ENCODE measurements around the gene SLCO2A1. TPM values are rescaled to one million over a fixed set of nuclear protein-coding genes. Genes with fewer than 3 reads are reported as not detected.
A peak's percentile ranks its signal among the peaks of the same experiment; 100 is the strongest.

SLCO2A1 gene
- polyA plus RNA-seq, 6 donors from 2014 or later, result not detected

GRCh38 chr3:134018850-134019249 lies 10.9 kb downstream of the SLCO2A1 start:
- H3K4me3 Mint-ChIP-seq, result no peak overlapping the region
- DNase-seq, result no peak
- no peak overlapping the region for H3K27ac Mint-ChIP-seq
- H3K9me3 Mint-ChIP-seq, result no peaks in the 10 kb centered on the region
- H3K27me3 Mint-ChIP-seq, result peaks cover 4 to 7% (median 6%) of the 10 kb centered on the region in 3 donors
- no peaks in the 10 kb centered on the region for H3K4me1 Mint-ChIP-seq
- ATAC-seq (ENCODE audit: low read depth in 2 of 2), result no peak
- no peaks in the 10 kb centered on the region for H3K36me3 Mint-ChIP-seq

GRCh38 chr3:134018406-134018805 lies 11.3 kb downstream of the SLCO2A1 start:
- no peak for ATAC-seq (ENCODE audit: low read depth in 2 of 2)
- Mint-ChIP-seq H3K4me3 (no peak overlapping the region), H3K4me1 (no peaks in the 10 kb centered on the region), H3K27me3 (peaks cover 4 to 7% (median 6%) of the 10 kb centered on the region in 3 donors), H3K9me3 (no peaks in the 10 kb centered on the region), H3K36me3 (no peaks in the 10 kb centered on the region), H3K27ac (no peak overlapping the region)
- DNase-seq, result no peak

GRCh38 chr3:134017490-134017889 lies 12.2 kb downstream of the SLCO2A1 start:
- H3K4me1 Mint-ChIP-seq, result no peaks in the 10 kb centered on the region
- H3K9me3 Mint-ChIP-seq, result no peaks in the 10 kb centered on the region
- peak overlapping the region in 1 of 8 donors; percentile 15 for H3K4me3 Mint-ChIP-seq
- H3K27ac Mint-ChIP-seq, result no peak overlapping the region
- H3K27me3 Mint-ChIP-seq, result peaks cover 4 to 9% (median 6%) of the 10 kb centered on the region in 3 donors
- no peak for DNase-seq
- ATAC-seq (ENCODE audit: low read depth in 2 of 2), result no peak
- H3K36me3 Mint-ChIP-seq, result no peaks in the 10 kb centered on the region

- ATAC-seq (ENCODE audit: low read depth in 2 of 2), result no peak
- Mint-ChIP-seq H3K27ac (no peak overlapping the region), H3K4me3 (no peak overlapping the region)
These were observed 15.5 kb downstream of the SLCO2A1 start for GRCh38 chr3:134014270-134014669.

GRCh38 chr3:134013280-134013679 lies 16.4 kb downstream of the SLCO2A1 start:
- no peak for DNase-seq
- Mint-ChIP-seq H3K27me3 (peaks cover 9 to 39% (median 9%) of the 10 kb centered on the region in 3 donors), H3K27ac (no peak overlapping the region), H3K36me3 (no peaks in the 10 kb centered on the region), H3K4me1 (no peaks in the 10 kb centered on the region), H3K9me3 (peaks cover 0 to 2% (median 0%) of the 10 kb centered on the region in 7 donors), H3K4me3 (no peak overlapping the region)
- no peak for ATAC-seq (ENCODE audit: low read depth in 2 of 2)

More at GRCh38 chr3:134014270-134014669, 15.5 kb downstream of the SLCO2A1 start:
- DNase-seq, result no peak
- peaks cover 0 to 2% (median 0%) of the 10 kb centered on the region in 7 donors for H3K9me3 Mint-ChIP-seq
- peaks cover 9 to 29% (median 9%) of the 10 kb centered on the region in 3 donors for H3K27me3 Mint-ChIP-seq
- no peaks in the 10 kb centered on the region for H3K4me1 Mint-ChIP-seq
- H3K36me3 Mint-ChIP-seq, result no peaks in the 10 kb centered on the region

- peaks cover 5 to 16% (median 9%) of the 10 kb centered on the region in 7 donors for H3K9me3 Mint-ChIP-seq
- DNase-seq (no peak), ATAC-seq (ENCODE audit: low read depth in 2 of 2) (no peak)
- no peaks in the 10 kb centered on the region for H3K4me1 Mint-ChIP-seq
- H3K36me3 Mint-ChIP-seq, result peaks cover 0 to 6% of the 10 kb centered on the region in 2 donors
- peaks cover 9 to 42% (median 9%) of the 10 kb centered on the region in 3 donors for H3K27me3 Mint-ChIP-seq
- no peak overlapping the region for H3K27ac Mint-ChIP-seq
- no peak overlapping the region for H3K4me3 Mint-ChIP-seq
These were observed 20.3 kb downstream of the SLCO2A1 start for GRCh38 chr3:134009345-134010000.

- no peak for ATAC-seq (ENCODE audit: low read depth in 2 of 2)
- H3K4me3 Mint-ChIP-seq, result no peak overlapping the region
- H3K36me3 Mint-ChIP-seq, result peaks cover 0 to 6% of the 10 kb centered on the region in 2 donors
- H3K4me1 Mint-ChIP-seq, result no peaks in the 10 kb centered on the region
- peaks cover 9 to 24% (median 10%) of the 10 kb centered on the region in 7 donors for H3K9me3 Mint-ChIP-seq
- peaks cover 9 to 42% (median 9%) of the 10 kb centered on the region in 3 donors for H3K27me3 Mint-ChIP-seq
- H3K27ac Mint-ChIP-seq, result no peak overlapping the region
- DNase-seq, result no peak
These were observed 21.0 kb downstream of the SLCO2A1 start for GRCh38 chr3:134008630-134009156.

GRCh38 chr3:134007819-134008218 lies 21.9 kb downstream of the SLCO2A1 start:
- Mint-ChIP-seq H3K27me3 (peaks cover 9 to 42% (median 9%) of the 10 kb centered on the region in 3 donors), H3K4me3 (no peak overlapping the region), H3K9me3 (peaks cover 9 to 25% (median 13%) of the 10 kb centered on the region in 7 donors), H3K27ac (peak overlapping the region in 1 of 6 donors; percentile 51), H3K4me1 (no peaks in the 10 kb centered on the region), H3K36me3 (peaks cover 0 to 6% of the 10 kb centered on the region in 2 donors)
- DNase-seq (no peak), ATAC-seq (ENCODE audit: low read depth in 2 of 2) (no peak)

- no peaks in the 10 kb centered on the region for H3K4me1 Mint-ChIP-seq
- no peak for DNase-seq
- H3K9me3 Mint-ChIP-seq, result peaks cover 9 to 25% (median 13%) of the 10 kb centered on the region in 7 donors
- peaks cover 0 to 6% of the 10 kb centered on the region in 2 donors for H3K36me3 Mint-ChIP-seq
- H3K27ac Mint-ChIP-seq, result no peak overlapping the region
- no peak for ATAC-seq (ENCODE audit: low read depth in 2 of 2)
- no peak overlapping the region for H3K4me3 Mint-ChIP-seq
- H3K27me3 Mint-ChIP-seq, result peaks cover 3 to 24% (median 4%) of the 10 kb centered on the region in 3 donors
These were observed 24.9 kb downstream of the SLCO2A1 start for GRCh38 chr3:134004841-134005240.

GRCh38 chr3:134003066-134003465 lies 26.7 kb downstream of the SLCO2A1 start:
- DNase-seq (no peak), ATAC-seq (ENCODE audit: low read depth in 2 of 2) (no peak)
- H3K9me3 Mint-ChIP-seq, result peaks cover 9 to 25% (median 13%) of the 10 kb centered on the region in 7 donors
- H3K27ac Mint-ChIP-seq, result no peak overlapping the region
- H3K4me3 Mint-ChIP-seq, result no peak overlapping the region
- H3K27me3 Mint-ChIP-seq, result peaks cover 12 to 21% (median 19%) of the 10 kb centered on the region in 3 donors
- H3K4me1 Mint-ChIP-seq, result no peaks in the 10 kb centered on the region
- H3K36me3 Mint-ChIP-seq, result peaks cover 0 to 6% of the 10 kb centered on the region in 2 donors

- DNase-seq (no peak), ATAC-seq (ENCODE audit: low read depth in 2 of 2) (no peak)
- Mint-ChIP-seq H3K36me3 (peaks cover 0 to 6% of the 10 kb centered on the region in 2 donors), H3K4me3 (no peak overlapping the region), H3K4me1 (no peaks in the 10 kb centered on the region), H3K27ac (no peak overlapping the region), H3K27me3 (peaks cover 12 to 19% (median 19%) of the 10 kb centered on the region in 3 donors), H3K9me3 (peaks cover 9 to 18% (median 13%) of the 10 kb centered on the region in 7 donors)
These were observed 27.4 kb downstream of the SLCO2A1 start for GRCh38 chr3:134002306-134002705.

- ATAC-seq (ENCODE audit: low read depth in 2 of 2), result no peak
- H3K27ac Mint-ChIP-seq, result no peak overlapping the region
These were observed 28.5 kb downstream of the SLCO2A1 start for GRCh38 chr3:134001251-134001650.

GRCh38 chr3:133999891-134000685 lies 29.6 kb downstream of the SLCO2A1 start:
- H3K36me3 Mint-ChIP-seq, result peaks cover 0 to 6% of the 10 kb centered on the region in 2 donors

More at GRCh38 chr3:134001251-134001650, 28.5 kb downstream of the SLCO2A1 start:
- Mint-ChIP-seq H3K9me3 (peaks cover 9 to 17% (median 11%) of the 10 kb centered on the region in 7 donors), H3K27me3 (peaks cover 16 to 19% (median 19%) of the 10 kb centered on the region in 3 donors), H3K36me3 (peaks cover 0 to 6% of the 10 kb centered on the region in 2 donors), H3K4me1 (no peaks in the 10 kb centered on the region), H3K4me3 (no peak overlapping the region)
- DNase-seq, result no peak

More at GRCh38 chr3:133999891-134000685, 29.6 kb downstream of the SLCO2A1 start:
- Mint-ChIP-seq H3K4me3 (no peak overlapping the region), H3K27ac (no peak overlapping the region), H3K27me3 (peaks cover 16 to 19% (median 19%) of the 10 kb centered on the region in 3 donors), H3K4me1 (no peaks in the 10 kb centered on the region), H3K9me3 (peaks cover 7 to 15% (median 9%) of the 10 kb centered on the region in 7 donors)
- ATAC-seq (ENCODE audit: low read depth in 2 of 2) (no peak), DNase-seq (no peak)
